H9 (cell line): ENCODE results near the gene ZCCHC7. TPM values are rescaled to one million over a fixed set of nuclear protein-coding genes. Genes with fewer than 3 reads are reported as not detected.

Source experiments
- DNase-seq: peaks from one replicate; pipeline ENCODE4 v3.0.0-alpha.2; 2017
- H2AFZ ChIP-seq: one replicate; pipeline ENCODE4 v1.6.1; 2013; ENCODE audit warnings: mild to moderate bottlenecking, low read length, control low read depth, moderate library complexity
- H2AK5ac ChIP-seq: 2 replicates; pipeline ENCODE4 v1.6.1; 2013; ENCODE audit warnings: low read length, control low read depth, mixed read lengths; ENCODE audit not compliant: insufficient read length
- H2BK120ac ChIP-seq: one replicate; pipeline ENCODE4 v1.6.1; 2013; ENCODE audit warnings: low read depth, mild to moderate bottlenecking, low read length, control low read depth, inconsistent platforms; ENCODE audit not compliant: poor library complexity, severe bottlenecking
- H2BK12ac ChIP-seq: 2 replicates; pipeline ENCODE4 v1.6.1; 2013; ENCODE audit warnings: low read length, control low read depth, mixed read lengths, low read depth; ENCODE audit not compliant: insufficient read length
- H2BK15ac ChIP-seq: 2 replicates; pipeline ENCODE4 v1.6.1; 2013; ENCODE audit warnings: low read depth, low read length, control low read depth
- H2BK20ac ChIP-seq: one replicate; pipeline ENCODE4 v1.6.1; 2013; ENCODE audit warnings: low read depth, mild to moderate bottlenecking, low read length, control low read depth, inconsistent platforms; ENCODE audit not compliant: poor library complexity, severe bottlenecking
- H2BK5ac ChIP-seq: 2 replicates; pipeline ENCODE4 v1.6.1; 2013; ENCODE audit warnings: low read length, control low read depth, mixed read lengths; ENCODE audit not compliant: insufficient read length
- H3K14ac ChIP-seq: 2 replicates; pipeline ENCODE4 v1.6.1; 2013; ENCODE audit warnings: low read length, control low read depth; ENCODE audit not compliant: insufficient read depth
- H3K18ac ChIP-seq: 2 replicates; pipeline ENCODE4 v1.6.1; 2013; ENCODE audit warnings: low read depth, mild to moderate bottlenecking, mixed read lengths, low read length, control low read depth; ENCODE audit not compliant: insufficient read length
- H3K23ac ChIP-seq: 2 replicates; pipeline ENCODE4 v1.6.1; 2013; ENCODE audit warnings: low read length, control low read depth, mixed read lengths, low read depth; ENCODE audit not compliant: insufficient read length
- H3K23me2 ChIP-seq: 2 replicates; pipeline ENCODE4 v1.6.1; 2013; ENCODE audit warnings: low read depth, mild to moderate bottlenecking, mixed read lengths, low read length, control low read depth; ENCODE audit not compliant: insufficient read length, poor library complexity, severe bottlenecking
- H3K27ac ChIP-seq: 2 replicates; pipeline ENCODE4 v1.5.1; 2013; ENCODE audit warnings: low read length, control low read depth, mixed read lengths, low read depth; ENCODE audit not compliant: insufficient read length
- H3K27me3 ChIP-seq: 2 replicates; pipeline ENCODE4 v1.6.1; 2013; ENCODE audit warnings: low read length, control low read depth, inconsistent platforms; ENCODE audit not compliant: insufficient read depth
- H3K4ac ChIP-seq: 2 replicates; pipeline ENCODE4 v1.6.1; 2013; ENCODE audit warnings: low read depth, mild to moderate bottlenecking, control low read depth, inconsistent platforms, low read length, moderate library complexity
- H3K4me1 ChIP-seq: 2 replicates; pipeline ENCODE4 v1.6.1; 2013; ENCODE audit warnings: low read length, control low read depth, inconsistent platforms; ENCODE audit not compliant: insufficient read depth
- H3K4me2 ChIP-seq: 2 replicates; pipeline ENCODE4 v1.6.1; 2013; ENCODE audit warnings: low read length, control low read depth, mixed read lengths; ENCODE audit not compliant: insufficient read length, insufficient read depth
- H3K56ac ChIP-seq: 2 replicates; pipeline ENCODE4 v1.6.1; 2013; ENCODE audit warnings: low read depth, mild to moderate bottlenecking, mixed read lengths, low read length, control low read depth; ENCODE audit not compliant: insufficient read length
- H3K79me1 ChIP-seq: 2 replicates; pipeline ENCODE4 v1.6.1; 2013; ENCODE audit warnings: low read depth, mild to moderate bottlenecking, moderate library complexity, low read length, control low read depth, inconsistent platforms; ENCODE audit not compliant: insufficient read depth, poor library complexity, severe bottlenecking
- H3K79me2 ChIP-seq: 2 replicates; pipeline ENCODE4 v1.6.1; 2013; ENCODE audit warnings: low read length, control low read depth, inconsistent platforms; ENCODE audit not compliant: insufficient read depth
- H3K9ac ChIP-seq: 2 replicates; pipeline ENCODE4 v1.6.1; 2013; ENCODE audit warnings: low read length, control low read depth, mixed read lengths; ENCODE audit not compliant: insufficient read length; ENCODE audit errors: extremely low read depth
- H3K9me3 ChIP-seq: one replicate; pipeline ENCODE4 v1.6.1; 2013; ENCODE audit warnings: low read depth, low read length, inconsistent platforms; ENCODE audit not compliant: control insufficient read depth
- H3T11ph ChIP-seq: one replicate; pipeline ENCODE4 v1.6.1; 2013; ENCODE audit warnings: mild to moderate bottlenecking, low read length, control low read depth, inconsistent platforms
- H4K20me1 ChIP-seq: one replicate; pipeline ENCODE4 v1.6.1; 2013; ENCODE audit not compliant: control insufficient read depth, insufficient read length, insufficient read depth
- H4K5ac ChIP-seq: 2 replicates; pipeline ENCODE4 v1.6.1; 2013; ENCODE audit warnings: low read depth, mild to moderate bottlenecking, mixed read lengths, low read length, control low read depth; ENCODE audit not compliant: insufficient read length
- H4K8ac ChIP-seq: replicated peaks from 2 replicates; pipeline ENCODE4 v1.6.1; 2013; ENCODE audit warnings: low read length, control low read depth, mixed read lengths, low read depth; ENCODE audit not compliant: insufficient read length
- H4K91ac ChIP-seq: 2 replicates; pipeline ENCODE4 v1.6.1; 2013; ENCODE audit warnings: low read depth, mild to moderate bottlenecking, moderate library complexity, mixed read lengths, low read length, control low read depth; ENCODE audit not compliant: insufficient read length
- H3K27ac Mint-ChIP-seq, 3 experiments: 2 replicates in 2 of 3; 3 replicates in 1 of 3; pipeline ENCODE4 v1.8.0; 2020 to 2021; ENCODE audit warnings: mixed read lengths in 3 of 3, mild to moderate bottlenecking in 1 of 3, moderate library complexity in 1 of 3
- H3K27me3 Mint-ChIP-seq: 2 replicates; pipeline ENCODE4 v1.8.0; 2021; ENCODE audit warnings: low read depth, mild to moderate bottlenecking, moderate library complexity, mixed read lengths
- H3K36me3 Mint-ChIP-seq, 3 experiments: 2 replicates in 2 of 3; 3 replicates in 1 of 3; pipeline ENCODE4 v1.8.0; 2020 to 2021; ENCODE audit warnings: low read depth in 3 of 3, mixed read lengths in 3 of 3; ENCODE audit not compliant: insufficient read depth in 1 of 3
- H3K4me1 Mint-ChIP-seq, 2 experiments: 2 replicates each; pipeline ENCODE4 v1.8.0; 2020; ENCODE audit warnings: mixed read lengths in 2 of 2
- H3K4me3 Mint-ChIP-seq, 2 experiments: 2 replicates in 1 of 2; 3 replicates in 1 of 2; pipeline ENCODE4 v1.8.0; 2020 to 2021; ENCODE audit warnings: mild to moderate bottlenecking in 2 of 2, mixed read lengths in 2 of 2, moderate library complexity in 1 of 2
- H3K9me3 Mint-ChIP-seq, 2 experiments: 2 replicates in 1 of 2; 3 replicates in 1 of 2; pipeline ENCODE4 v1.8.0; 2020; ENCODE audit warnings: mild to moderate bottlenecking in 2 of 2, mixed read lengths in 2 of 2, moderate library complexity in 1 of 2
- WGBS: extraction: QIAGEN DNeasy Blood & Tissue Kit; methylation state at CpG from one replicate; pipeline ENCODE4 v1.1.7; 2013; ENCODE audit warnings: missing lambda C conversion rate, low lambda C conversion rate, mixed read lengths; ENCODE audit not compliant: insufficient read length; ENCODE audit errors: extremely low coverage; 5-methylcytosine and 5-hydroxymethylcytosine counted together
- total RNA-seq: library from RNA; stranded (reverse); gene quantifications from 2 replicates; pipeline ENCODE4 v1.2.1, GENCODE V29; 2021
- TF ChIP-seq, protein P1 (sequence below): fragments of 200-600 bp; sonication (generic); conservative IDR thresholded peaks from 3 replicates; pipeline ENCODE4 v1.8.0; 2021; ENCODE audit warnings: antibody characterized with exemption, mild to moderate bottlenecking

ZCCHC7 gene
- total RNA-seq, 1 experiment from 2014 or later = 20.3 TPM

DNA sequence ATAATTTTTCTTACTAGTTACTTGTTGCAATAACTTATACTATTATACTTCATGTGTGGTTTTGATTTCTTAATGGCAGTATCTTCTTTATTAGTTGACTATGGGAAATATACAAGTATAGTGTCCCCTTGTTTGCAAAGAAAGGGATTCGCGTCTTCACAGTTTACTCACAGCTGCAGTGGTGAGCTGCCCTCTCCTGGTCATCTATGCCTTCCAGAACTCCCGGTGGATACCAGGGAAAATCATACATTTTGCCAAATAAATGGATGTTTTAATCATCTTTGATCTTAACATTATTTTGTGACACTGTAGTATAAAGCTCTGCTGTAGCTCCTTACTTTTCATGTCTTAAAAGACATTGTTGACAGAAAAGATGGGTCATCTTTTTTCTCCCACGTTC is 142.0 kb downstream of the ZCCHC7 start:
- Histone ChIP-seq H3K4me1 (peaks cover 10% of the 10 kb centered on the region; the same call in 1 of the 2 replicates), H4K8ac (no peak overlapping the region), H2AK5ac (no peak overlapping the region), H4K20me1 (no peaks in the 10 kb centered on the region), H3K79me1 (no peaks in the 10 kb centered on the region), H3K4me2 (no peak overlapping the region), H2BK120ac (no peak overlapping the region), H3K9me3 (no peaks in the 10 kb centered on the region), H2BK12ac (no peak overlapping the region), H3K23ac (no peak overlapping the region), H3K4ac (no peak overlapping the region), H2BK20ac (no peak overlapping the region), H2BK5ac (no peak overlapping the region), H4K5ac (no peak overlapping the region), H3K56ac (no peak overlapping the region), H2BK15ac (no peak overlapping the region), H2AFZ (no peak overlapping the region), H3K14ac (no peak overlapping the region), H3K79me2 (no peaks in the 10 kb centered on the region), H3K23me2 (no peaks in the 10 kb centered on the region), H4K91ac (no peak overlapping the region), H3K27ac (no peak overlapping the region), H3K9ac (no peak overlapping the region), H3K18ac (no peak overlapping the region), H3K27me3 (no peaks in the 10 kb centered on the region), H3T11ph (no peak overlapping the region)
- peaks cover 23 to 27% of the 10 kb centered on the region in 2 experiments for H3K4me1 Mint-ChIP-seq
- H3K27me3 Mint-ChIP-seq = no peaks in the 10 kb centered on the region
- H3K9me3 Mint-ChIP-seq = no peaks in the 10 kb centered on the region
- H3K27ac Mint-ChIP-seq = no peak overlapping the region
- TF ChIP-seq, protein P1, sequence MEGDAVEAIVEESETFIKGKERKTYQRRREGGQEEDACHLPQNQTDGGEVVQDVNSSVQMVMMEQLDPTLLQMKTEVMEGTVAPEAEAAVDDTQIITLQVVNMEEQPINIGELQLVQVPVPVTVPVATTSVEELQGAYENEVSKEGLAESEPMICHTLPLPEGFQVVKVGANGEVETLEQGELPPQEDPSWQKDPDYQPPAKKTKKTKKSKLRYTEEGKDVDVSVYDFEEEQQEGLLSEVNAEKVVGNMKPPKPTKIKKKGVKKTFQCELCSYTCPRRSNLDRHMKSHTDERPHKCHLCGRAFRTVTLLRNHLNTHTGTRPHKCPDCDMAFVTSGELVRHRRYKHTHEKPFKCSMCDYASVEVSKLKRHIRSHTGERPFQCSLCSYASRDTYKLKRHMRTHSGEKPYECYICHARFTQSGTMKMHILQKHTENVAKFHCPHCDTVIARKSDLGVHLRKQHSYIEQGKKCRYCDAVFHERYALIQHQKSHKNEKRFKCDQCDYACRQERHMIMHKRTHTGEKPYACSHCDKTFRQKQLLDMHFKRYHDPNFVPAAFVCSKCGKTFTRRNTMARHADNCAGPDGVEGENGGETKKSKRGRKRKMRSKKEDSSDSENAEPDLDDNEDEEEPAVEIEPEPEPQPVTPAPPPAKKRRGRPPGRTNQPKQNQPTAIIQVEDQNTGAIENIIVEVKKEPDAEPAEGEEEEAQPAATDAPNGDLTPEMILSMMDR = peak; percentile 84
- no peak for DNase-seq
- no peaks in the 10 kb centered on the region for H3K36me3 Mint-ChIP-seq
- H3K4me3 Mint-ChIP-seq = no peak overlapping the region
- no CpG with 5 or more reads among the region's 4 CpGs for WGBS
